Neural crest cell (in vitro differentiated cells): ENCODE data around the gene ATP11A. TPM values are rescaled to one million over a fixed set of nuclear protein-coding genes. Genes with fewer than 3 reads are reported as not detected.

Experiments used
- DNase-seq: peaks from one replicate; pipeline ENCODE4 v3.0.0; 2021; ENCODE audit warnings: low read depth, mixed read lengths, low spot score
- H3K27ac Mint-ChIP-seq: one replicate; pipeline ENCODE4 v1.8.0; 2021; ENCODE audit warnings: mild to moderate bottlenecking, mixed read lengths; ENCODE audit not compliant: unreplicated experiment
- H3K27me3 Mint-ChIP-seq: 2 replicates; pipeline ENCODE4 v1.8.0; 2021; ENCODE audit warnings: low read depth, mild to moderate bottlenecking, mixed read lengths
- H3K36me3 Mint-ChIP-seq: 2 replicates; pipeline ENCODE4 v1.8.0; 2021; ENCODE audit warnings: low read depth, mild to moderate bottlenecking, mixed read lengths
- H3K4me1 Mint-ChIP-seq: 2 replicates; pipeline ENCODE4 v1.8.0; 2021; ENCODE audit warnings: mixed read lengths
- H3K4me3 Mint-ChIP-seq: one replicate; pipeline ENCODE4 v1.8.0; 2021; ENCODE audit warnings: mild to moderate bottlenecking, mixed read lengths
- H3K9me3 Mint-ChIP-seq: 2 replicates; pipeline ENCODE4 v1.8.0; 2021; ENCODE audit warnings: mixed read lengths
- CTCF ChIP-seq: fragments of 200-600 bp; sonication (generic); conservative IDR thresholded peaks from 2 replicates; pipeline ENCODE4 v1.5.0; 2021; ENCODE audit warnings: antibody characterized with exemption, mild to moderate bottlenecking
- total RNA-seq: library from RNA; stranded (reverse); gene quantifications from 2 replicates; pipeline ENCODE4 v1.2.1, GENCODE V29; 2021

Gene ATP11A
- total RNA-seq, 1 donor from 2014 or later = 97.4 TPM

GRCh38 chr13:112897956-112898620 lies 208.2 kb downstream of the ATP11A start:
- H3K27me3 Mint-ChIP-seq = peaks cover 6% of the 10 kb centered on the region
- no peak overlapping the region for H3K27ac Mint-ChIP-seq
- H3K4me1 Mint-ChIP-seq = peaks cover 22% of the 10 kb centered on the region
- no peak overlapping the region for H3K4me3 Mint-ChIP-seq
- H3K9me3 Mint-ChIP-seq = no peaks in the 10 kb centered on the region
- TF ChIP-seq CTCF = no peak
- no peaks in the 10 kb centered on the region for H3K36me3 Mint-ChIP-seq
- no peak for DNase-seq

- Mint-ChIP-seq H3K4me3 (no peak overlapping the region), H3K27ac (no peak overlapping the region), H3K9me3 (no peaks in the 10 kb centered on the region), H3K4me1 (peaks cover 21% of the 10 kb centered on the region), H3K36me3 (peaks cover 4% of the 10 kb centered on the region), H3K27me3 (no peaks in the 10 kb centered on the region)
- TF ChIP-seq CTCF = no peak
- no peak for DNase-seq
Measured at GRCh38 chr13:112898621-112899280, 208.9 kb downstream of the ATP11A start.

GRCh38 chr13:112899281-112900225 lies 209.7 kb downstream of the ATP11A start:
- H3K27ac Mint-ChIP-seq = no peak overlapping the region
- peaks cover 4% of the 10 kb centered on the region for H3K36me3 Mint-ChIP-seq
- H3K4me3 Mint-ChIP-seq = no peak overlapping the region
- H3K27me3 Mint-ChIP-seq = no peaks in the 10 kb centered on the region
- no peak for DNase-seq
- TF ChIP-seq CTCF = no peak
- peaks cover 21% of the 10 kb centered on the region for H3K4me1 Mint-ChIP-seq
- H3K9me3 Mint-ChIP-seq = no peaks in the 10 kb centered on the region

GRCh38 chr13:112900226-112900600 lies 210.4 kb downstream of the ATP11A start:
- no peak for DNase-seq
- Mint-ChIP-seq H3K4me3 (no peak overlapping the region), H3K4me1 (peaks cover 25% of the 10 kb centered on the region), H3K27me3 (no peaks in the 10 kb centered on the region), H3K36me3 (peaks cover 8% of the 10 kb centered on the region), H3K9me3 (peaks cover 4% of the 10 kb centered on the region), H3K27ac (peak overlapping the region; percentile 57)
- no peak for TF ChIP-seq CTCF

GRCh38 chr13:112900691-112901091 lies 210.9 kb downstream of the ATP11A start:
- DNase-seq = no peak
- H3K27me3 Mint-ChIP-seq = no peaks in the 10 kb centered on the region
- no peak for TF ChIP-seq CTCF
- H3K4me3 Mint-ChIP-seq = no peak overlapping the region
- peak overlapping the region; percentile 67 for H3K27ac Mint-ChIP-seq
- peaks cover 9% of the 10 kb centered on the region for H3K36me3 Mint-ChIP-seq
- peaks cover 27% of the 10 kb centered on the region for H3K4me1 Mint-ChIP-seq
- H3K9me3 Mint-ChIP-seq = peaks cover 5% of the 10 kb centered on the region
